Measurements from ENCODE around the gene ARMS2. TPM values are rescaled to one million over a fixed set of nuclear protein-coding genes. Genes with fewer than 3 reads are reported as not detected.

Gene ARMS2
- total RNA-seq, 1 experiment from 2014 or later: not detected

- no peak for DNase-seq (ENCODE audit: low read depth)
- in situ Hi-C loops (cut with HindIII; ENCODE audit: low pct_unique_long_range_greater_than_20kb, low sequenced_read_pairs): no loop called here
Measured at GRCh38 chr10:122500726-122501125, 46.3 kb downstream of the ARMS2 start.

GRCh38 chr10:122503012-122503411, 48.6 kb downstream of the ARMS2 start:
- in situ Hi-C loops (cut with HindIII; ENCODE audit: low pct_unique_long_range_greater_than_20kb, low sequenced_read_pairs): no loop called here
- DNase-seq (ENCODE audit: low read depth): no peak

GRCh38 chr10:122503886-122504609, 49.6 kb downstream of the ARMS2 start:
- in situ Hi-C loops (cut with HindIII; ENCODE audit: low pct_unique_long_range_greater_than_20kb, low sequenced_read_pairs): no loop called here
- no peak for DNase-seq (ENCODE audit: low read depth)

- peak; percentile 80 for DNase-seq (ENCODE audit: low read depth)
- in situ Hi-C loops (cut with HindIII; ENCODE audit: low pct_unique_long_range_greater_than_20kb, low sequenced_read_pairs): no loop called here
Measured at GRCh38 chr10:122504610-122504950, 50.1 kb downstream of the ARMS2 start.

GRCh38 chr10:122505011-122505410, 50.6 kb downstream of the ARMS2 start:
- DNase-seq (ENCODE audit: low read depth): no peak
- in situ Hi-C loops (cut with HindIII; ENCODE audit: low pct_unique_long_range_greater_than_20kb, low sequenced_read_pairs): no loop called here

- in situ Hi-C loops (cut with HindIII; ENCODE audit: low pct_unique_long_range_greater_than_20kb, low sequenced_read_pairs): no loop called here
- DNase-seq (ENCODE audit: low read depth): no peak
Measured at GRCh38 chr10:122505885-122506645, 51.6 kb downstream of the ARMS2 start.

Other genes starting within 250 kb of the ARMS2 start
- 0.14 and 0.88 TPM in 2 replicates for gene BTBD16, start 183.4 kb upstream of the ARMS2 start, total RNA-seq (2014; rRNA removed; shearing (Covaris generic); ENCODE audit: low replicate concordance)
- gene PLEKHA1, start 79.9 kb upstream of the ARMS2 start, total RNA-seq (2014; rRNA removed; shearing (Covaris generic); ENCODE audit: low replicate concordance): 42.6 and 58.2 TPM in 2 replicates
- 34.5 and 42.1 TPM in 2 replicates for gene HTRA1, start 6.9 kb downstream of the ARMS2 start, total RNA-seq (2014; rRNA removed; shearing (Covaris generic); ENCODE audit: low replicate concordance)
- gene DMBT1, start 106.1 kb downstream of the ARMS2 start, total RNA-seq (2014; rRNA removed; shearing (Covaris generic); ENCODE audit: low replicate concordance): not detected in 2 replicates
- gene C10orf120, start 245.2 kb downstream of the ARMS2 start, total RNA-seq (2014; rRNA removed; shearing (Covaris generic); ENCODE audit: low replicate concordance): not detected in 2 replicates

Measured in Caki2 (cell line).